ENCODE data around the gene CPED1.

Gene CPED1

DNA sequence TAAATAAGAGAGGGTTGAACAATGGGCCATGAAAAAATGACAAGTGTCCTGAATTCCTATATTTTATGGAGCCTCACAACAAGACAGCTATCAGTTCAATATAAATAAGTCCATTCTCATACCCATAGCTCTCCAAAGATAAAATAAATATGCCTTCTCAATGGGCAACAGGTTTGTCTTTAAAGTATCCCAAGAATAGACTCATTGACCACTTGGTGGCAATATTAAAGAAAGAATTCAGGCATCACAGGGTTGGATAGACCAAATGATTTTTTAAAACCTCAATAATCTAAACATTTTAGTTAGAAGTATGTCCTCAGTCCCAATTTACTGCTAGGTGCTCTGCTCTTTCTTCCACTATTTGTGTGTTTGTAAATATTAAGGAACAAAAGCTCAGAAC is 175.2 kb downstream of the CPED1 start:
- no peak overlapping the region for H3K4me3 ChIP-seq (ENCODE audit: low read depth, low read length)
- no peak for TF ChIP-seq CTCF (IDR thresholded peaks at IDR 0.05; ENCODE audit: low read depth, low read length)

DNA sequence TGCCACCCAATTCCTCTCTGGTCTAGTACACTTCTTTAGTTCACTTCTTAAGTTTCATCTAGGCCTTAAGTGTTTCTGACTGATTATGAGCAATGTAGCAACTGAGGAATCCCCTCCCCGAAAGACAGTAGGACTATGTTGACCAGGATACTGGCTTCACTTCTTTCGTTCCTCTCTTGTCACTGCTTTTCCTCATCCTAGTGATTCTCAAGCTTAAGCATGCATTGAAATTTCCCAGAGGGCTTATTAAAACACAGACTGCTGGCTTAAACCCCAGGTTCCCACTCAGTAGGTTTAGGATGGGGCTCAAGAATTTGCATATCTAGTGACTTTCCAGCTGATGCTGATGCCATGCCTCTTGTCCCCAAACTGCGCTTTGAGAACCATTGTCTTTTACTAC is 175.7 kb downstream of the CPED1 start:
- no peak for TF ChIP-seq CTCF (IDR thresholded peaks at IDR 0.05; ENCODE audit: low read depth, low read length)
- no peak overlapping the region for H3K4me3 ChIP-seq (ENCODE audit: low read depth, low read length)

- TF ChIP-seq CTCF (IDR thresholded peaks at IDR 0.05; ENCODE audit: low read depth, low read length): no peak
- no peak overlapping the region for H3K4me3 ChIP-seq (ENCODE audit: low read depth, low read length)
Observed at GRCh38 chr7:121166916-121167315, 178.4 kb downstream of the CPED1 start.

GRCh38 chr7:121167971-121168370 is 179.5 kb downstream of the CPED1 start:
- TF ChIP-seq CTCF (IDR thresholded peaks at IDR 0.05; ENCODE audit: low read depth, low read length): no peak
- no peak overlapping the region for H3K4me3 ChIP-seq (ENCODE audit: low read depth, low read length)

DNA sequence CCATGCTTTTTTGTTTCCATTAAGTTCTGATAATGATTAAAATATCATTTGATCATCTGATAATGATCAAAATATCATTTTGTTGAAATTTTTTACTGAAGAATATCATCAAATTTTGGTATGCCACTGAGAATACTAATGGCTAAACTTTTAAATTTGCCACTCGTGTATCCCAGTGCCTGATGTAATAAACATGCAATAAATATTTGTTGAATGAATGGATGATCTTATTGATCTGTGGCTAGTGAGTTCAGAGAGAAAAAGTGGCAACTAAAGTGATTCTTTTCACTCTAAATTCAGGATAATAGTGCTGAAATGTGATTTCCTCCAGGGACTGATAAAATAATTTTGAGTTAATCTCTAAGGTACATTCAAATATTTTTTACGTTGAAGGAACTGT is 181.0 kb downstream of the CPED1 start:
- TF ChIP-seq CTCF (IDR thresholded peaks at IDR 0.05; ENCODE audit: low read depth, low read length): no peak
- no peak overlapping the region for H3K4me3 ChIP-seq (ENCODE audit: low read depth, low read length)

- TF ChIP-seq CTCF (IDR thresholded peaks at IDR 0.05; ENCODE audit: low read depth, low read length): no peak
- no peak overlapping the region for H3K4me3 ChIP-seq (ENCODE audit: low read depth, low read length)
Observed at GRCh38 chr7:121172484-121172883, 184.0 kb downstream of the CPED1 start.

GRCh38 chr7:121175826-121176225 is 187.3 kb downstream of the CPED1 start:
- TF ChIP-seq CTCF (IDR thresholded peaks at IDR 0.05; ENCODE audit: low read depth, low read length): no peak
- no peak overlapping the region for H3K4me3 ChIP-seq (ENCODE audit: low read depth, low read length)

Measured in WI38 (cell line).